ENCODE data around the gene FBXL4.

Gene FBXL4

DNA sequence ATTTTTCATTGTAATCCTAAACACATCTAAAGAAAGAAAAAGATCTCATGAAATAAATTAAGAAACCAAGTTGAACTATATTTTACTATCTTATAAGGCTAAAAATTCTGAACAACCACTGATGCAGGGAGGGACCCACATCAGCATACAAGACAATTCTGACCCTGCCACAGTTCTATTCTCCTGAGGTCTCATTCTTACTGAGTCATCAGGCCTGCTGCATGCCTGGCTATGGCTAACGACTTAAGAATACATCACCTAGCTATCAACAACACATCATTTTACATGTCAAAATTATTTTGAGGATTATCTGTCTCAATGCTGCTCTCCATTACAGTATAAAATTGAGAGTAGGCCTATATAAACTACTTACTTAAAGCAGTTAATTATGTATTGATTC lies 52.9 kb downstream of the FBXL4 start:
- H3K27ac ChIP-seq (ENCODE audit: low read depth, low read length) = no peak overlapping the region
- no peaks in the 10 kb centered on the region for H3K9me3 ChIP-seq (ENCODE audit: control insufficient read depth, insufficient read depth, low read depth, low read length)
- no peaks in the 10 kb centered on the region; the same call in 1 of the 2 replicates for H3K4me1 ChIP-seq (ENCODE audit: control insufficient read depth, insufficient read depth, low read length)
- no peaks in the 10 kb centered on the region for H3K27me3 ChIP-seq (ENCODE audit: control insufficient read depth, insufficient read depth, low read length)
- H3K4me3 ChIP-seq (ENCODE audit: low read depth, low read length) = no peak overlapping the region
- H3K9ac ChIP-seq (ENCODE audit: low read length) = no peak overlapping the region
- peaks cover 4% of the 10 kb centered on the region for H3K36me3 ChIP-seq (ENCODE audit: control insufficient read depth, insufficient read depth, low read length)

- peaks cover 3% of the 10 kb centered on the region; the same call in 1 of the 2 replicates for H3K36me3 ChIP-seq (ENCODE audit: control insufficient read depth, insufficient read depth, low read length)
Measured at GRCh38 chr6:98887650-98888049, 60.1 kb downstream of the FBXL4 start.

GRCh38 chr6:98885330-98885729 lies 62.4 kb downstream of the FBXL4 start:
- H3K4me1 ChIP-seq (ENCODE audit: control insufficient read depth, insufficient read depth, low read length) = no peaks in the 10 kb centered on the region
- no peak overlapping the region for H3K27ac ChIP-seq (ENCODE audit: low read depth, low read length)
- no peak overlapping the region for H3K4me3 ChIP-seq (ENCODE audit: low read depth, low read length)
- no peaks in the 10 kb centered on the region for H3K27me3 ChIP-seq (ENCODE audit: control insufficient read depth, insufficient read depth, low read length)
- H3K9ac ChIP-seq (ENCODE audit: low read length) = no peak overlapping the region
- no peaks in the 10 kb centered on the region for H3K9me3 ChIP-seq (ENCODE audit: control insufficient read depth, insufficient read depth, low read depth, low read length)
- H3K36me3 ChIP-seq (ENCODE audit: control insufficient read depth, insufficient read depth, low read length) = peaks cover 3% of the 10 kb centered on the region; the same call in 1 of the 2 replicates

More at GRCh38 chr6:98887650-98888049, 60.1 kb downstream of the FBXL4 start:
- H3K9ac ChIP-seq (ENCODE audit: low read length) = no peak overlapping the region
- no peaks in the 10 kb centered on the region for H3K4me1 ChIP-seq (ENCODE audit: control insufficient read depth, insufficient read depth, low read length)
- no peak overlapping the region for H3K27ac ChIP-seq (ENCODE audit: low read depth, low read length)
- H3K4me3 ChIP-seq (ENCODE audit: low read depth, low read length) = no peak overlapping the region
- H3K9me3 ChIP-seq (ENCODE audit: control insufficient read depth, insufficient read depth, low read depth, low read length) = no peaks in the 10 kb centered on the region
- no peaks in the 10 kb centered on the region for H3K27me3 ChIP-seq (ENCODE audit: control insufficient read depth, insufficient read depth, low read length)

DNA sequence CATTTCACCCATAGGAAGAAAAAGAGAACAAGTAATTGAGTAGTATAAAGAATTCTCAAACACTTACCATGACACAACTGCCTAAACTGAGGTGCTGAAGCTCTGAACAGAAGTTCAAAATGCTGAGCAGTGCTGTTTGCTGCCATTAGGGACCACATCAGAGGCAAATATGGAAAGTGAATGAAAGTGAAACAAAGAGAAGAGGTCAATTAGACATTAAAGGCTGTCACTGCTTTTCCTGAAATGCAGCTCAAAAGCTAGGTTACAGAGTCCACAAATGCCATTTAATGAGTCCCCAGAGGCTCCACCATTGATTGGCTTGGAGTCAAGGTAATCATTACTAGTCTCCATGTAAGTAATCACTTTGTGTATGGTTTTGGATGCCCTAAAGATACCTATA lies 67.3 kb downstream of the FBXL4 start:
- H3K27me3 ChIP-seq (ENCODE audit: control insufficient read depth, insufficient read depth, low read length) = no peaks in the 10 kb centered on the region
- H3K9me3 ChIP-seq (ENCODE audit: control insufficient read depth, insufficient read depth, low read depth, low read length) = no peaks in the 10 kb centered on the region
- no peak overlapping the region for H3K4me3 ChIP-seq (ENCODE audit: low read depth, low read length)
- no peak overlapping the region for H3K9ac ChIP-seq (ENCODE audit: low read length)
- no peak overlapping the region for H3K27ac ChIP-seq (ENCODE audit: low read depth, low read length)
- H3K4me1 ChIP-seq (ENCODE audit: control insufficient read depth, insufficient read depth, low read length) = no peaks in the 10 kb centered on the region
- no peaks in the 10 kb centered on the region for H3K36me3 ChIP-seq (ENCODE audit: control insufficient read depth, insufficient read depth, low read length)

GRCh38 chr6:98877250-98877649 lies 70.5 kb downstream of the FBXL4 start:
- no peak overlapping the region for H3K27ac ChIP-seq (ENCODE audit: low read depth, low read length)
- H3K4me3 ChIP-seq (ENCODE audit: low read depth, low read length) = no peak overlapping the region
- no peak overlapping the region for H3K9ac ChIP-seq (ENCODE audit: low read length)
- H3K4me1 ChIP-seq (ENCODE audit: control insufficient read depth, insufficient read depth, low read length) = no peaks in the 10 kb centered on the region
- H3K36me3 ChIP-seq (ENCODE audit: control insufficient read depth, insufficient read depth, low read length) = no peaks in the 10 kb centered on the region
- no peaks in the 10 kb centered on the region for H3K27me3 ChIP-seq (ENCODE audit: control insufficient read depth, insufficient read depth, low read length)
- no peaks in the 10 kb centered on the region for H3K9me3 ChIP-seq (ENCODE audit: control insufficient read depth, insufficient read depth, low read depth, low read length)

DNA sequence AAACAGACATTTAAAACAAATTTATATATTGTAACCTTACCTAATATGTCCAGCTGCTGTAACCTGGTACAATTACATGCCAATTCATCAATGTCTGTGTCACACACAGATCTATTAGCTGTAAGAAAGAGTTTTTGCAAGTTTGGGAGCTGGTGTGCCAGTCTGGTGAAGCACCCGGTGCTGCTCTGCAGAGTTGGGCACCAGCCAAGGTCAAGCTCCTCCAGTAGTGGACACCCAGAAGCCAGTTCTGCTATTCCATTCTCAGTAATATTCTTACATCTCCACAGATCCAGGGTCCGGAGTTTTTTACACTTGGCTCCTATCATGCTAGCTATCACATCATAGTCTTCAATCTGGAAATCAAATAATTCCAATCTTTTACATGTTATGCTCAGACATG lies 72.4 kb downstream of the FBXL4 start:
- Histone ChIP-seq H3K27me3 (ENCODE audit: control insufficient read depth, insufficient read depth, low read length) (no peaks in the 10 kb centered on the region), H3K9ac (ENCODE audit: low read length) (no peak overlapping the region), H3K4me1 (ENCODE audit: control insufficient read depth, insufficient read depth, low read length) (no peaks in the 10 kb centered on the region), H3K36me3 (ENCODE audit: control insufficient read depth, insufficient read depth, low read length) (no peaks in the 10 kb centered on the region), H3K4me3 (ENCODE audit: low read depth, low read length) (no peak overlapping the region), H3K9me3 (ENCODE audit: control insufficient read depth, insufficient read depth, low read depth, low read length) (no peaks in the 10 kb centered on the region), H3K27ac (ENCODE audit: low read depth, low read length) (no peak overlapping the region)

- Histone ChIP-seq H3K4me3 (ENCODE audit: low read depth, low read length) (no peak overlapping the region), H3K9me3 (ENCODE audit: control insufficient read depth, insufficient read depth, low read depth, low read length) (no peaks in the 10 kb centered on the region), H3K36me3 (ENCODE audit: control insufficient read depth, insufficient read depth, low read length) (no peaks in the 10 kb centered on the region), H3K27me3 (ENCODE audit: control insufficient read depth, insufficient read depth, low read length) (no peaks in the 10 kb centered on the region), H3K9ac (ENCODE audit: low read length) (no peak overlapping the region), H3K4me1 (ENCODE audit: control insufficient read depth, insufficient read depth, low read length) (no peaks in the 10 kb centered on the region), H3K27ac (ENCODE audit: low read depth, low read length) (no peak overlapping the region)
Measured at GRCh38 chr6:98871821-98872220, 75.9 kb downstream of the FBXL4 start.

DNA sequence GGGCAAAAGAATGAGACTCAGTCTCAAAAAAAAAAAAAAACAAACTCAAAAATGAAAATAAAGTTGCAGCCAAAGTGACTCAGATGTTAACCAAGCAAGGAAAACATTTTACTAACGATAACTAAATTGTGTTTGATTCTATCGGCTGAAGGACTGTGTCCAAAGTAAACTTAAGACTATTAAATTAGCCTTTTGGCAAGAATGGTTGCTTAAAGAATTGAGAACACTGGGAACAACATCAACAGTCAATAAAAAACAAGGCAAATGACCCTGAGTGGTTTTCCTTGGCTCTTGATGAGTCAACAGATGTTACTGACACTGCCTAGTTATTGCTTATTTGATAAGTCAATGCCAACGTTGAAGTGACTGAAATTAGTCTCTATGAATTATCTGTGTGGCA lies 76.7 kb downstream of the FBXL4 start:
- Histone ChIP-seq H3K9me3 (ENCODE audit: control insufficient read depth, insufficient read depth, low read depth, low read length) (no peaks in the 10 kb centered on the region), H3K4me1 (ENCODE audit: control insufficient read depth, insufficient read depth, low read length) (no peaks in the 10 kb centered on the region), H3K4me3 (ENCODE audit: low read depth, low read length) (no peak overlapping the region), H3K36me3 (ENCODE audit: control insufficient read depth, insufficient read depth, low read length) (no peaks in the 10 kb centered on the region), H3K27ac (ENCODE audit: low read depth, low read length) (no peak overlapping the region), H3K9ac (ENCODE audit: low read length) (no peak overlapping the region), H3K27me3 (ENCODE audit: control insufficient read depth, insufficient read depth, low read length) (no peaks in the 10 kb centered on the region)

DNA sequence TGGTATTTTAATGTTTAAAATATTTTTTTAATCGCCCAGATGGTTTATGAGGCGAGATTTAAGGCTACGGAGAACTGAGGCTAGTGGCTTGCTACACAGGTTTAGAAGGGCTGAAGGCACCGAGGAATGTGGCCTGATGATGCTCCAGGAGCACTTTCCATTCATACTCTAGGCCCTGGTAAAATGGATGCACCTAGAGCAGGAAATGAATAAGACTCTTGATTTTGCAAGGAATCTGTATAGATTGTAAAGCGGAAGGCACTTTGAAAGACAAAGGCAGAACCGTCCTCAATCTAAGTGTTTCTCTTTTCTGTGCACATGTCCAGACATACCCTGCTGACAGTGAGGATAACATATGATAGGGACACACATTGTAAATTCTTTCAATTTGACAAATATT lies 83.2 kb downstream of the FBXL4 start:
- Histone ChIP-seq H3K4me1 (ENCODE audit: control insufficient read depth, insufficient read depth, low read length) (no peaks in the 10 kb centered on the region), H3K27me3 (ENCODE audit: control insufficient read depth, insufficient read depth, low read length) (no peaks in the 10 kb centered on the region), H3K9me3 (ENCODE audit: control insufficient read depth, insufficient read depth, low read depth, low read length) (no peaks in the 10 kb centered on the region), H3K9ac (ENCODE audit: low read length) (no peak overlapping the region), H3K27ac (ENCODE audit: low read depth, low read length) (no peak overlapping the region), H3K36me3 (ENCODE audit: control insufficient read depth, insufficient read depth, low read length) (no peaks in the 10 kb centered on the region), H3K4me3 (ENCODE audit: low read depth, low read length) (no peak overlapping the region)

DNA sequence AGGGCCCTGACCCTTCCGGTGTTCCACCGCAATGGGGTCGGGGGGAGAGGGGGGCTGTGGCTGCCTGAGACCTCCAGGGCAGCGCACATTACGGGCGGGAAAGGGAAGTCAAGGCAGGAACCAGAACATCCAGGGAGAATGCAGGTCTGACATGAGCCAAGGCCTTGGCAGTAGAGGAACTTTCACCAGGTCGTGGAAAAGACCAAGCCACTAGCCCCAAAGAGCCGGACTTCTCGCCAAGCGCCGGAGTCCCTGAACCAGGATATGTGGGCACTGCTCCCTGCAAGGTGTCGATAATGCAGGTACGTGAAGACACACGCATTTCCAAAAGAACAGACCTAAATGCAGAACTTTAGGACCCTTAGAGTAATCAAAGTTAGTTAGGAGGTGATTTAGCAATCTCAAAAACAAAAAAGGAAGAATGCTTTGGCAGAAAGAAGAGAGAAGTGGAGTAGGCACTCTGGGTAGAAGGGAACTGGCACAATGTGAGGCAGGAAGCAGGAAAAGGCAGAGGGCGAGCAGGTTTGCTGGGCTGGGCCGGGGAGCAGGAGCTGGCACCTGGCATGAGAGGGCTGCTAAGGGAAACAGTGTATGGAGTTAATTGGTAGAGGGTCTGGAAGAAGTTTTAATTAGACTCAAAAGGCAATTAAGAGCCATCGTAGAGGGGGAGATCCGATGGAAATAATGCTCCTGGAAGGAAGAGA lies 99.1 kb downstream of the FBXL4 start:
- H3K27me3 ChIP-seq (ENCODE audit: control insufficient read depth, insufficient read depth, low read length) = peaks cover 66% of the 10 kb centered on the region
- peak overlapping the region; percentile 53 for H3K9ac ChIP-seq (ENCODE audit: low read length)
- H3K27ac ChIP-seq (ENCODE audit: low read depth, low read length) = no peak overlapping the region
- peak overlapping the region; percentile 64 for H3K4me3 ChIP-seq (ENCODE audit: low read depth, low read length)
- H3K4me1 ChIP-seq (ENCODE audit: control insufficient read depth, insufficient read depth, low read length) = peaks cover 10% of the 10 kb centered on the region
- no peaks in the 10 kb centered on the region for H3K9me3 ChIP-seq (ENCODE audit: control insufficient read depth, insufficient read depth, low read depth, low read length)
- H3K36me3 ChIP-seq (ENCODE audit: control insufficient read depth, insufficient read depth, low read length) = no peaks in the 10 kb centered on the region

DNA sequence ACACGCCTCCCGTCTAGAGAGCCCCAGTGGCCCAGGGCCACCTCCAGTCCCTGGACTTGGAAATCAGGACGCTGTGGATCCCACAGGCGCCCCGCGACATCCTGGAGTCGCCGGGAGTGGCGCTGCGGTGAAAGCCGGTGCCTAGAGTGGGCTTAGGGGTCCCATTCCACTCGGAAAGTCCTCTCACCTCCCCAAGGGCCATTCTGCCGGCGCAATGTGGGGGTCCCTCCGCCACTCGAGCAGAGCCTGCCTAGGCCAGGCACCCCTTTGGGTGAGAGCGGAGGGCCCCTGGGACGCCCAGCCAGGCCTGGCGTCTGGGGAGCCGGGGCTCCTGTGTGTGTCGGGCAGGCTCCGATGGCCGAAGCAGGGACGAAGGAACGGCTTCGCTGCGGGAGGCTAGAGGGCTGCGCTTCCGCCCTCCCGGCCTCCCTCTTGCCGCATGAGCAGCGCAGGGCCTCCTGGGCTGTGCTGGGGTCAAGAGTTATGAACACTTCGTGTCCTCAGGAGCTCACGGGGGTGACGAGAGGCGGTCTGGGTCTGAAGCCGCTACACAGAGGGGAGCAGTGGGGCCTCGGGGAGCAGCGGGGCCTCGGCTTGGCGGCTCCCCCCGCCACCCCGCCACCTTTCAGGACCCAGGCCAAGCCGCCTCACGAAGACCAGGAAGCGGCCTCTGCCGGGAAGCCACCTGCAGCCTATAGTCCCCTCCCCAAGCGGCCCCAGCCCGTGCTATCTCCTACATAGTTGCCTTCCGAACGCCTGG lies 99.8 kb downstream of the FBXL4 start:
- no peaks in the 10 kb centered on the region for H3K36me3 ChIP-seq (ENCODE audit: control insufficient read depth, insufficient read depth, low read length)
- H3K4me1 ChIP-seq (ENCODE audit: control insufficient read depth, insufficient read depth, low read length) = peaks cover 10% of the 10 kb centered on the region
- H3K27me3 ChIP-seq (ENCODE audit: control insufficient read depth, insufficient read depth, low read length) = peaks cover 73% of the 10 kb centered on the region
- H3K9me3 ChIP-seq (ENCODE audit: control insufficient read depth, insufficient read depth, low read depth, low read length) = no peaks in the 10 kb centered on the region
- H3K4me3 ChIP-seq (ENCODE audit: low read depth, low read length) = peak overlapping the region; percentile 64
- peak overlapping the region; percentile 53 for H3K9ac ChIP-seq (ENCODE audit: low read length)
- H3K27ac ChIP-seq (ENCODE audit: low read depth, low read length) = no peak overlapping the region
